K562 (cell line): ENCODE data around the gene SDF4. TPM values are rescaled to one million over a fixed set of nuclear protein-coding genes. Genes with fewer than 3 reads are reported as not detected.

Experiments used
- GATAD2A ChIP-seq: fragments of 450-650 bp; IDR thresholded peaks from 2 replicates; pipeline ENCODE4 v1.6.1; 2017
- KDM1A ChIP-seq, 2 experiments: fragments of 450-650 bp; IDR thresholded peaks; 2 replicates each; pipeline ENCODE4 v1.6.1; 2016; ENCODE audit warnings: mild to moderate bottlenecking in 2 of 2
- MCM7 ChIP-seq, 2 experiments: fragments of 450-650 bp; IDR thresholded peaks; 2 replicates each; pipeline ENCODE4 v1.6.1; 2016 to 2018
- RBM14 ChIP-seq: fragments of 200-400 bp; formaldehyde crosslinking; IDR thresholded peaks from 2 replicates; pipeline ENCODE4 v1.6.1; 2018; ENCODE audit warnings: low read depth, mild to moderate bottlenecking, low read length, moderate library complexity, borderline replicate concordance; ENCODE audit not compliant: insufficient read depth
- SPI1 ChIP-seq: IDR thresholded peaks from 2 replicates; pipeline ENCODE4 v1.6.1; 2011; ENCODE audit warnings: low read depth, low read length, control low read depth, borderline replicate concordance
- STAT5B ChIP-seq: fragments of 250-450 bp; sonication (Bioruptor Pico); IDR thresholded peaks from 2 replicates; pipeline ENCODE4 v1.8.0; 2021; ENCODE audit warnings: mild to moderate bottlenecking, inconsistent platforms
- TRIM24 ChIP-seq, 2 experiments: fragments of 450-650 bp; IDR thresholded peaks; 2 replicates each; pipeline ENCODE4 v1.6.1; 2016
- U2AF1 ChIP-seq: fragments of 200-400 bp; formaldehyde crosslinking; optimal IDR thresholded peaks from 2 replicates; pipeline ENCODE3; 2017; ENCODE audit warnings: mild to moderate bottlenecking, low read depth, low read length, moderate library complexity
- ZBTB7A ChIP-seq: IDR thresholded peaks from 2 replicates; pipeline ENCODE4 v1.6.1; 2011; ENCODE audit warnings: low read depth, mild to moderate bottlenecking, low read length, moderate library complexity, borderline replicate concordance; ENCODE audit not compliant: control insufficient read depth
- ZNF212 ChIP-seq: fragments of 450-650 bp; formaldehyde crosslinking; IDR thresholded peaks from 2 replicates; pipeline ENCODE4 v1.4.0; 2020; ENCODE audit warnings: mild to moderate bottlenecking
- ZNF282 ChIP-seq: sonication (generic); formaldehyde crosslinking; IDR thresholded peaks from 2 replicates; pipeline ENCODE4 v1.8.1; 2023; ENCODE audit warnings: missing genetic modification reagents
- ZNF695 ChIP-seq: fragments of 450-650 bp; formaldehyde crosslinking; IDR thresholded peaks from 2 replicates; pipeline ENCODE4 v1.4.0; 2020; ENCODE audit warnings: mild to moderate bottlenecking, moderate library complexity
- polyA plus RNA-seq, 8 experiments: library from polyadenylated mRNA; depleted of rRNA in 4 of 8; stranded (reverse) in 5 of 8; unstranded in 3 of 8; fragments of >200 nt; fragmentation: Nextera tagmentation in 2 of 8; fragmentation: Illumina TruSeq in 1 of 8; extraction: Ambion mirVana in 2 of 8; extraction: Trizol in 1 of 8; gene quantifications; 2 replicates each; pipeline versions ENCODE4 v1.2.1 to v1.2.3, GENCODE V29; 2011 to 2014; ENCODE audit warnings: inconsistent platforms in 1 of 8, missing spikeins in 1 of 8
- total RNA-seq, 7 experiments: library from RNA; depleted of rRNA in 6 of 7; stranded (reverse); fragments of >200 nt in 6 of 7; fragmentation: Illumina TruSeq in 2 of 7; extraction: Trizol in 2 of 7; gene quantifications; 2 replicates each; pipeline versions ENCODE4 v1.2.1 to v1.2.3, GENCODE V29; 2011 to 2021; ENCODE audit warnings: low replicate concordance in 1 of 7
- TF ChIP-seq, protein P1 (sequence below): fragments of 250-450 bp; sonication (Bioruptor Pico); IDR thresholded peaks from 2 replicates; pipeline ENCODE4 v1.5.0; 2021; ENCODE audit warnings: mild to moderate bottlenecking, moderate library complexity
- TF ChIP-seq, protein P2 (sequence below): sonication (generic); formaldehyde crosslinking; IDR thresholded peaks from 2 replicates; pipeline ENCODE4 v1.8.1; 2023; ENCODE audit warnings: missing genetic modification reagents, mild to moderate bottlenecking, borderline replicate concordance
- TF ChIP-seq, protein P3 (sequence below): fragments of 250-450 bp; sonication (Bioruptor Pico); IDR thresholded peaks from 2 replicates; pipeline ENCODE4 v1.5.1; 2021; ENCODE audit warnings: mild to moderate bottlenecking
- TF ChIP-seq, protein P4 (sequence below): fragments of 200-800 bp; sonication (Bioruptor generic); IDR thresholded peaks from 2 replicates; pipeline ENCODE4 v1.6.1; 2017; ENCODE audit warnings: missing genetic modification characterization, missing compliant biosample characterization

The SDF4 gene
- total and polyA plus RNA-seq, 9 of the 15 experiments (the other 6 are each of a cell fraction or from before 2014, with no cell fraction given), result 0.35 to 160 (median 65.2) TPM

DNA sequence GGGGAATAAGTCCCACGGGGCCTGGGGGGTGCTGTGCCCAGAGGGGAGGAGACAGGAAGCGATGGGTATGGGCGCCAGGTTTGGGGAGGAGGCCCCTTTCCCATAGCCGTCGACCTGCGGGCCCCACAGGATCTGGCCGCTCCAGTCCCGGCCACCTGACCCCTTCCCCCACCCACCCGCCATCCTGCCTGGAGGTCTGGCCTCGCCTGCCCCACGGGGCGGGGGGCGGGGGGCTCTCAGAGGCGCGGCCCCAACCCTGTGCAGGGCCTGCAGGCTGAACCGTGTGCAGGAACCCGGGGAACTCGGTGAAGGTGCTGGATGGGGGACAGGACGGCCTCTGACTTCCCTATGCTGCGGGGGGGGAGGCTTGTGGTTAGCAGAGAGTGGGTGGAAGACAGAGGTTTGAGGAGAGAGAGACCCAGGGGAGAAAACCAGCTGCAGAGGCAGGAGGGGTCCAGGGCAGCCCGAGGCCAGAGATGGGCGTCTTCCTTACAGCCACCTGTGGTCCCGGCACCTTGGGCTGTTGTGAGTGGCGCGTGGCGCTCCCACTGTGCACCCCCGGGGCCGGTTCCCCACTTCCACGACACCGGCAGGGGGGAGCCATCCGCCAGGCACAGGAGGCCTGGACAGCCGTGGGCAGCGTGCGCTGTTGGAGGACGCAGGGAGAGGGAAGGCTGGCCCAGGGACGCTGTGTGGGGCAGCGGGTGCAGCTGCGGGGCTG, 22.9 kb downstream of the SDF4 start (continued):
- no peak for TF ChIP-seq RBM14
- peak; percentile 65 for TF ChIP-seq SPI1
- TF ChIP-seq TRIM24 (IDR thresholded peaks at IDR 0.05), result 0 out of 4 replicates have a peak, but pooled peaks of 1 of the 2 experiments have one; percentile 6
- TF ChIP-seq ZNF695 (CRISPR knock-in tag), result no peak
- peak; percentile 75 to 84 for TF ChIP-seq KDM1A (IDR thresholded peaks at IDR 0.05)
- no peak for TF ChIP-seq U2AF1
- peak; percentile 33; the same call in 1 of the 2 replicates for TF ChIP-seq GATAD2A
- no peak for TF ChIP-seq ZNF212
- TF ChIP-seq ZNF282 (CRISPR knock-in tag), result no peak
- TF ChIP-seq, protein P1, sequence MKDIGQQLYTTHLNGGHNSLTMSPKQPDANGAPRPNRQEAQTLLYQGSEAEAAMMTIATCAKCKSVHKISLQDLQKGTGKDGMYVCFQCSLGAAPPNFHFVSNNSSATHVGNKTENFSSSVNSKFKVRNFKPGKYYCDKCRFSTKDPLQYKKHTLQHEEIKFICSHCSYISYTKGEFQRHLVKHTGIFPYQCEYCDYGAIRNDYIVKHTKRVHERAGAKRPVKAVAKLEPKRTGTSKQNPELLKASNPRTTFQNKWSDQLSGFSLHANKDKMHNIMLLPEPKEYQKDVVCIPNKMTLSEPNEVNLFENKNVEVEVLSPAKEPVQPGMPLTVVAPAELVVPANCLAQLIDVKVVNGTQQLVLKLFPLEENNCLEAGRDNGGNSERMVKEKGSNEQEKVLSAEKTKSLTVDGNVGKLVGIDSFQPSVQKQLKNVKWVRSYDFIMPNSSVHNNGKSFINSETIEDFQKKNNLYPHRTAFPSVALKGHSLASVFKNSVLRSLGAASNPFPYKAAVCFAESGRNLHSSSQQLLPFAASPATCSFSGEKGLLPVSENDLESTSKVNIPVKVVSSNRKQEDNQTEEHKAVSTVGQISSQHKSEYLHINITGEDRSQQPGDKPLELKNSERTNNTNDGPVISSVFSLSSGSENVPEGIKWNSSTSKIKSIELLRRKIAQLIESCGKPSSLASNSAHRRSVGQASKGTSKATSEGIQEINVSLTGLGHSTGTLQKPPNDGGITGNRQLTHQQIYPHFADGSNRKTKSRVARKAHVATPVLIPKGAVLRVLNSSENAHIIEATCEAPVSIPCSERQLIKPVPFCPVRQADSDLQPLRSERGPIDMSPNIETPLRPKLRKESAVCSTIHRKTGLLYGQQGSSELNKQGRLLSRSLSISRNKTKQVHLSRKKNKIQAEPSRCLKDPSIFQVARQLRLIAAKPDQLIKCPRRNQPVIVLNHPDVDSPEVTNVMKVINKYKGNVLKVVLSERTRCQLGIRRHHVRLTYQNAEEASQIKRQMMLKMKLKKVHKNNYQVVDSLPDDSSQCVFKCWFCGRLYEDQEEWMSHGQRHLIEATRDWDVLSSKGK (CRISPR knock-in tag), result no peak
- TF ChIP-seq STAT5B (CRISPR knock-in tag), result no peak
- TF ChIP-seq ZBTB7A, result no peak; the same call in none of the 2 replicates
- TF ChIP-seq, protein P2, sequence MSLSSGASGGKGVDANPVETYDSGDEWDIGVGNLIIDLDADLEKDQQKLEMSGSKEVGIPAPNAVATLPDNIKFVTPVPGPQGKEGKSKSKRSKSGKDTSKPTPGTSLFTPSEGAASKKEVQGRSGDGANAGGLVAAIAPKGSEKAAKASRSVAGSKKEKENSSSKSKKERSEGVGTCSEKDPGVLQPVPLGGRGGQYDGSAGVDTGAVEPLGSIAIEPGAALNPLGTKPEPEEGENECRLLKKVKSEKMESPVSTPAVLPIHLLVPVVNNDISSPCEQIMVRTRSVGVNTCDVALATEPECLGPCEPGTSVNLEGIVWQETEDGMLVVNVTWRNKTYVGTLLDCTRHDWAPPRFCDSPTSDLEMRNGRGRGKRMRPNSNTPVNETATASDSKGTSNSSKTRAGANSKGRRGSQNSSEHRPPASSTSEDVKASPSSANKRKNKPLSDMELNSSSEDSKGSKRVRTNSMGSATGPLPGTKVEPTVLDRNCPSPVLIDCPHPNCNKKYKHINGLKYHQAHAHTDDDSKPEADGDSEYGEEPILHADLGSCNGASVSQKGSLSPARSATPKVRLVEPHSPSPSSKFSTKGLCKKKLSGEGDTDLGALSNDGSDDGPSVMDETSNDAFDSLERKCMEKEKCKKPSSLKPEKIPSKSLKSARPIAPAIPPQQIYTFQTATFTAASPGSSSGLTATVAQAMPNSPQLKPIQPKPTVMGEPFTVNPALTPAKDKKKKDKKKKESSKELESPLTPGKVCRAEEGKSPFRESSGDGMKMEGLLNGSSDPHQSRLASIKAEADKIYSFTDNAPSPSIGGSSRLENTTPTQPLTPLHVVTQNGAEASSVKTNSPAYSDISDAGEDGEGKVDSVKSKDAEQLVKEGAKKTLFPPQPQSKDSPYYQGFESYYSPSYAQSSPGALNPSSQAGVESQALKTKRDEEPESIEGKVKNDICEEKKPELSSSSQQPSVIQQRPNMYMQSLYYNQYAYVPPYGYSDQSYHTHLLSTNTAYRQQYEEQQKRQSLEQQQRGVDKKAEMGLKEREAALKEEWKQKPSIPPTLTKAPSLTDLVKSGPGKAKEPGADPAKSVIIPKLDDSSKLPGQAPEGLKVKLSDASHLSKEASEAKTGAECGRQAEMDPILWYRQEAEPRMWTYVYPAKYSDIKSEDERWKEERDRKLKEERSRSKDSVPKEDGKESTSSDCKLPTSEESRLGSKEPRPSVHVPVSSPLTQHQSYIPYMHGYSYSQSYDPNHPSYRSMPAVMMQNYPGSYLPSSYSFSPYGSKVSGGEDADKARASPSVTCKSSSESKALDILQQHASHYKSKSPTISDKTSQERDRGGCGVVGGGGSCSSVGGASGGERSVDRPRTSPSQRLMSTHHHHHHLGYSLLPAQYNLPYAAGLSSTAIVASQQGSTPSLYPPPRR (CRISPR knock-in tag), result 0 out of 2 replicates have a peak, but pooled peaks have one; percentile 58
- TF ChIP-seq, protein P3, sequence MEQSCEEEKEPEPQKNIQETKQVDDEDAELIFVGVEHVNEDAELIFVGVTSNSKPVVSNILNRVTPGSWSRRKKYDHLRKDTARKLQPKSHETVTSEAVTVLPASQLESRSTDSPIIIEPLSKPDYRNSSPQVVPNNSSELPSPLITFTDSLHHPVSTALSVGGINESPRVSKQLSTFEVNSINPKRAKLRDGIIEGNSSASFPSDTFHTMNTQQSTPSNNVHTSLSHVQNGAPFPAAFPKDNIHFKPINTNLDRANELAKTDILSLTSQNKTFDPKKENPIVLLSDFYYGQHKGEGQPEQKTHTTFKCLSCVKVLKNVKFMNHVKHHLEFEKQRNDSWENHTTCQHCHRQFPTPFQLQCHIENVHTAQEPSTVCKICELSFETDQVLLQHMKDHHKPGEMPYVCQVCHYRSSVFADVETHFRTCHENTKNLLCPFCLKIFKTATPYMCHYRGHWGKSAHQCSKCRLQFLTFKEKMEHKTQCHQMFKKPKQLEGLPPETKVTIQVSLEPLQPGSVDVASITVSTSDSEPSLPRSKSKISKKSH (CRISPR knock-in tag), result no peak
- TF ChIP-seq MCM7 (IDR thresholded peaks at IDR 0.05), result no peak
- TF ChIP-seq, protein P4, sequence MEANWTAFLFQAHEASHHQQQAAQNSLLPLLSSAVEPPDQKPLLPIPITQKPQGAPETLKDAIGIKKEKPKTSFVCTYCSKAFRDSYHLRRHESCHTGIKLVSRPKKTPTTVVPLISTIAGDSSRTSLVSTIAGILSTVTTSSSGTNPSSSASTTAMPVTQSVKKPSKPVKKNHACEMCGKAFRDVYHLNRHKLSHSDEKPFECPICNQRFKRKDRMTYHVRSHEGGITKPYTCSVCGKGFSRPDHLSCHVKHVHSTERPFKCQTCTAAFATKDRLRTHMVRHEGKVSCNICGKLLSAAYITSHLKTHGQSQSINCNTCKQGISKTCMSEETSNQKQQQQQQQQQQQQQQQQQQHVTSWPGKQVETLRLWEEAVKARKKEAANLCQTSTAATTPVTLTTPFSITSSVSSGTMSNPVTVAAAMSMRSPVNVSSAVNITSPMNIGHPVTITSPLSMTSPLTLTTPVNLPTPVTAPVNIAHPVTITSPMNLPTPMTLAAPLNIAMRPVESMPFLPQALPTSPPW, result peak; percentile 86
